SU-DHL-6 (cell line): ENCODE results near the gene PTPN4.

Experiments
- CTCF ChIP-seq: fragments of 200-600 bp; sonication (generic); IDR thresholded peaks from one replicate; pipeline ENCODE4 v1.5.1; 2017; ENCODE audit warnings: antibody characterized with exemption, mild to moderate bottlenecking, low read length, moderate library complexity; ENCODE audit not compliant: insufficient read depth, poor library complexity, severe bottlenecking
- EZH2phosphoT487 ChIP-seq: fragments of 200-600 bp; sonication (generic), shearing (Covaris generic); conservative IDR thresholded peaks from 2 replicates; pipeline ENCODE4 v1.6.1; 2018; ENCODE audit warnings: mild to moderate bottlenecking, antibody characterized with exemption, low read length, moderate library complexity, mixed read lengths

- TF ChIP-seq CTCF (no peak), EZH2phosphoT487 (no peak)
Observed at GRCh38 chr2:119766944-119767343, 7.2 kb downstream of the PTPN4 start.
